ENCODE data around the gene OR7A5.
"Not testable (repeated sequence)": the region's sequence is repeated elsewhere in the genome, so short reads cannot be mapped to it uniquely, and the experiment has no call there.

The OR7A5 gene

DNA sequence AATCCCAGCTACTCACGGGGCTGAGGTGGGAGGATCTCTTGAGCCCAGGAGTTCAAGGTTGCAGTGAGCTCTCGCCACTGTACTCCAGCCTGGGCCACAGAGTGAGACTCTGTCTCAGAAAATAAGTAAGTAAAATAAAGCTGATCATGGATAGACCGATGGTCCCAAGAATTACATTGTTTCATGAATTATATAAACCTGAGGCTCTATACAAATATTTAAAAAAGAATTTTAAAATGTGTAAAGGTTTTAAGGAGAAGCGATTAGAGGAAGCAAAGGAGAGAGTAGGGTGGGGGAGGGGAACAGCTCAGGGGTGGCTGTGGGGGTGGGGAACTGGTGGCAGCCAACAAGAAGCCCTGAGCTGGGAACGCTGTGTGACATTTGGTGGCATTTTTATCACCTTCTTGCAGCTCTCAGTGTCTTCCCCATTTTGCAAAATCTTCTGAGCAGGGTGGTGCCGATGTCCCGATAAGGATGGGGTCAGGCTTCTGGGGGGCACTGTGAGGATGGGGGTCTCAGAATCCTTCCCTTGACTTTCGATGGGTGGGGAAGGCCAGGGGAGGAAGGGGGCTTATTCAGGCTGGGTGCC lies 51.5 kb downstream of the OR7A5 start:
- not testable (repeated sequence) for DNase-seq

- DNase-seq, result no peak
Measured at GRCh38 chr19:14782626-14783409, 52.2 kb downstream of the OR7A5 start.

DNA sequence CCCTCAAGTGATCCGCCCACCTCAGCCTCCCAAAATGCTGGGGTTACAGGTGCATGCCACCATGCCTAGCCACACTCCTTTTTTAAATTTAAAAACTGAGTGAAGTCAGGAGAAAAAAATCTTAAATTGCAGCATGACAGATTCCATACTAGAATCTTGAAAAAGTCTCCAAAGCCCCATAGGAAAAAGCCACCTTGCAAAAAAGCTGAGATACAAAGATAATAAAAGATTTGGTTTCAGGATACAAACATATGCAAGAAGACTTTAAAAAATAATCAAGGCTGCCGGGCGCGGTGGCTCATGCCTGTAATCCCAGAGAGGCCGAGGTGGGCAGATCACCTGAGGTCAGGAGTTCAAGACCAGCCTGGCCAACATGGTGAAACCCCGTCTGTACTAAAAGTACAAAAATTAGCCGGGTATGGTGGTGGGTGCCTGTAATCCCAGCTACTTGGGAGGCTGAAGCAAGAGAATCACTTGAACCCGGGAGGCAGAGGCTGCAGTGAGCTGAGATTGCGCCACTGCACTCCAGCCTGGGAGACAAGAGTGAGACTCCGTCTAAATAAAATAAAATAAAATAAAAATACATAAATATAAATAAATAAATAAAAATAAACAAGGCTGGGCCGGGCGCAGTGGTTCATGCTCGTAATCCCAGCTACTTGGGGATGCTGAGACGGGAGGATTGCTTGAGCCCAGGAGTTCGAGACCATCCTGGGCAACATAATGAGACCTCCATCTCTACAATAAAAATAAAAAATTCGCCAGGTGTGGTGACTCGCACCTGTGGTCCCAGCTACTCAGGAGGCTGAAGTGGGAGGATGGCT lies 53.1 kb downstream of the OR7A5 start:
- not testable (repeated sequence) for DNase-seq

DNA sequence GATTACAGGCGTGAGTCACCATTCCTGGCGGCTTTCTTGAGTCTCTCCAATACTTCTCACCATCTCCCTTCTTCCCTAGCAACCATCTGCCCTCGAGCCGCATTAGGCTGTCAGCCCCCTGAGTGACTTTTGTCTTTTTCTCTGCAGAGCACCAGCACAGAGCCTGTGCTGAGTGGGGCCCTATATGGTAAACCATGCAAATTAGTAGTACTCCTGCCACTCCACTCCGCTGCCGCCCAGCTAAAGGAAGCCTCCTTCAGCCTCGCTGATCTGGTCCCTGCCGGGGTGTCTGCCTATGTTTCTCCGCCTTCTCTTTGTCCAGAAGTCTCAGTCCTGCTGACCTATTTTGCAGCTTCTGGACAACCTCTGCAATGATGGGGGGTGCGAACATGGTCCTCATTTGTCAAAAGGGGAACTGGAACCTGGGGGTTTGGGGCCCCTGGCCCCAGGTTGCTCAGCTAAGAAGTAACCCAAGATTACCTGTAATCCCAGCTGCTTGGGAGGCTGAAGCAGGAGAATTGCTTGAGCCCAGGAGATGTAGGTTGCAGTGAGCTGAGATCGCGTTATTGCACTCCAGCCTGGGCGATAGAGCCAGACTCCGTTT lies 54.3 kb downstream of the OR7A5 start:
- DNase-seq, result not testable (repeated sequence)

GRCh38 chr19:14779151-14779550 lies 55.8 kb downstream of the OR7A5 start:
- no peak for DNase-seq

- not testable (repeated sequence) for DNase-seq
Measured at GRCh38 chr19:14778110-14778845, 56.7 kb downstream of the OR7A5 start, which contains the start of gene ADGRE2. Gene ADGRE2, minus strand, starts transcription at chr19:14778560. Its CDS starts 1,804 bp downstream, at chr19:14776756.

- not testable (repeated sequence) for DNase-seq
Measured at GRCh38 chr19:14777645-14778044, 57.3 kb downstream of the OR7A5 start.
